GM23248 (cell line): ENCODE measurements around the gene XYLB. TPM values are rescaled to one million over a fixed set of nuclear protein-coding genes. Genes with fewer than 3 reads are reported as not detected.

Experiments
- DNase-seq: peaks from one replicate; pipeline ENCODE4 v3.0.0-alpha.2; 2015
- H2AFZ ChIP-seq: fragments of 200-600 bp; sonication (generic); 2 replicates; pipeline ENCODE4 v1.6.1; 2016; ENCODE audit warnings: antibody characterized with exemption
- H3F3A ChIP-seq: fragments of 200-600 bp; sonication (generic); 2 replicates; pipeline ENCODE4 v1.6.1; 2016; ENCODE audit warnings: mild to moderate bottlenecking, antibody characterized with exemption, mixed run types; ENCODE audit not compliant: insufficient read depth
- H3K27ac ChIP-seq: fragments of 200-600 bp; sonication (generic); 2 replicates; pipeline ENCODE4 v1.5.1; 2016; ENCODE audit warnings: mild to moderate bottlenecking
- H3K27me3 ChIP-seq: fragments of 200-600 bp; sonication (generic); replicated peaks from 2 replicates; pipeline ENCODE4 v1.6.1; 2016; ENCODE audit warnings: mild to moderate bottlenecking; ENCODE audit not compliant: insufficient read depth
- H3K36me3 ChIP-seq: fragments of 200-600 bp; sonication (generic); 2 replicates; pipeline ENCODE4 v1.6.1; 2016; ENCODE audit warnings: low read depth, mild to moderate bottlenecking
- H3K4me1 ChIP-seq: fragments of 200-600 bp; sonication (generic); 2 replicates; pipeline ENCODE4 v1.6.1; 2016; ENCODE audit warnings: mild to moderate bottlenecking; ENCODE audit not compliant: insufficient read depth
- H3K4me2 ChIP-seq: fragments of 200-600 bp; sonication (generic); one replicate; pipeline ENCODE4 v1.6.1; 2016; ENCODE audit warnings: mild to moderate bottlenecking; ENCODE audit not compliant: unreplicated experiment
- H3K4me3 ChIP-seq: fragments of 200-600 bp; sonication (generic); 2 replicates; pipeline ENCODE4 v1.5.1; 2016; ENCODE audit warnings: mild to moderate bottlenecking
- H3K79me2 ChIP-seq: fragments of 200-600 bp; sonication (generic); 2 replicates; pipeline ENCODE4 v1.6.1; 2016; ENCODE audit warnings: mild to moderate bottlenecking; ENCODE audit not compliant: insufficient read depth
- H3K9ac ChIP-seq: fragments of 200-600 bp; sonication (generic); 2 replicates; pipeline ENCODE4 v1.6.1; 2016; ENCODE audit warnings: mild to moderate bottlenecking
- H3K9me2 ChIP-seq: fragments of 200-600 bp; sonication (generic); 2 replicates; pipeline ENCODE4 v1.6.1; 2016; ENCODE audit warnings: mixed run types, mild to moderate bottlenecking, moderate library complexity; ENCODE audit not compliant: insufficient read depth
- H3K9me3 ChIP-seq: fragments of 200-600 bp; sonication (generic); one replicate; pipeline ENCODE4 v1.6.1; 2017; ENCODE audit warnings: low read depth
- H4K20me1 ChIP-seq: fragments of 200-600 bp; sonication (generic); 2 replicates; pipeline ENCODE4 v1.6.0; 2016; ENCODE audit not compliant: insufficient read depth
- EZH2 ChIP-seq: fragments of 200-600 bp; sonication (generic); IDR thresholded peaks from 2 replicates; pipeline ENCODE4 v1.6.1; 2018; ENCODE audit warnings: antibody characterized with exemption, mild to moderate bottlenecking; ENCODE audit not compliant: insufficient read depth, poor library complexity, severe bottlenecking
- EZH2phosphoT487 ChIP-seq: fragments of 200-600 bp; sonication (generic); IDR thresholded peaks from 2 replicates; pipeline ENCODE4 v1.6.1; 2018; ENCODE audit warnings: antibody characterized with exemption, moderate library complexity, mild to moderate bottlenecking, low read depth; ENCODE audit not compliant: insufficient read depth
- WGBS, 2 experiments: methylation state at CpG; one replicate each; pipeline ENCODE4 v1.1.6; 2015 to 2017; ENCODE audit warnings: low lambda C conversion rate in 2 of 2, low coverage in 1 of 2; ENCODE audit errors: missing lambda C conversion rate in 2 of 2; 5-methylcytosine and 5-hydroxymethylcytosine counted together
- in situ Hi-C: fragments of 300-500 bp; cut with MboI; formaldehyde crosslinking; loops from 2 replicates; pipeline ENCODE4 v1.15.0; 2020
- polyA plus RNA-seq: library from polyadenylated mRNA; unstranded; fragments of >200 nt; fragmentation: Nextera tagmentation; extraction: Ambion mirVana; gene quantifications from 2 replicates; pipeline ENCODE4 v1.2.1, GENCODE V29; 2016
- total RNA-seq: library from RNA; depleted of rRNA; stranded (reverse); fragments of >200 nt; shearing (Covaris generic); gene quantifications from 2 replicates; pipeline ENCODE4 v1.2.3, GENCODE V29; 2014

XYLB gene
- total and polyA plus RNA-seq, 2 experiments from 2014 or later: 4.1 to 5.4 TPM

DNA sequence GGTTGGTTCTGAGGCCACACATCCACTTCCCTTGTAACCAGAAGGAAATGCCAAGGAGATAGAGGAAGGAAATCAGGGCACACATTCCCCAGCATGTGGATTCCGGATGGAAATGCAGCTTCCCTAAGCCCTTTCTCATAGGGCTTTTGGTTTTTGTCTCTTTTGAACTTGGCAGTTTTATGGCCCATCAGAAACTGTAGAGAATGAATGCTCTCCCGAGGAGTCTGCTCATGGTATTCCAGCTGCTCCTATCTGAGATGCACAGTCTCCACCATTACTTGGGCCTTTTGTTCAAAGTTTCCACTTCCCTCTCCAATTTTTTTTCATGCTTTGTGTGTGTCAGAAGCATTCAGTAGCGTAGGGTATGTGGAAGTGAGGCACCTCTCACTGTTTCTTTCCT is 21.2 kb downstream of the XYLB start:
- TF ChIP-seq EZH2phosphoT487 (no peak), EZH2 (no peak)
- H3K36me3 ChIP-seq: no peaks in the 10 kb centered on the region
- H4K20me1 ChIP-seq: no peaks in the 10 kb centered on the region
- no peak overlapping the region for H2AFZ ChIP-seq
- no peaks in the 10 kb centered on the region for H3K27me3 ChIP-seq
- H3K9ac ChIP-seq: no peak overlapping the region
- no peak overlapping the region for H3K4me2 ChIP-seq
- no peak overlapping the region for H3K4me3 ChIP-seq
- no peaks in the 10 kb centered on the region for H3K4me1 ChIP-seq
- no peaks in the 10 kb centered on the region for H3K9me3 ChIP-seq
- no peaks in the 10 kb centered on the region for H3F3A ChIP-seq
- no peaks in the 10 kb centered on the region for H3K9me2 ChIP-seq
- 72 to 73% methylated on average over 3 of the region's 3 CpGs for WGBS, 2 experiments
- in situ Hi-C loops: no loop called here
- no peak for DNase-seq
- H3K27ac ChIP-seq: no peak overlapping the region
- no peaks in the 10 kb centered on the region for H3K79me2 ChIP-seq

DNA sequence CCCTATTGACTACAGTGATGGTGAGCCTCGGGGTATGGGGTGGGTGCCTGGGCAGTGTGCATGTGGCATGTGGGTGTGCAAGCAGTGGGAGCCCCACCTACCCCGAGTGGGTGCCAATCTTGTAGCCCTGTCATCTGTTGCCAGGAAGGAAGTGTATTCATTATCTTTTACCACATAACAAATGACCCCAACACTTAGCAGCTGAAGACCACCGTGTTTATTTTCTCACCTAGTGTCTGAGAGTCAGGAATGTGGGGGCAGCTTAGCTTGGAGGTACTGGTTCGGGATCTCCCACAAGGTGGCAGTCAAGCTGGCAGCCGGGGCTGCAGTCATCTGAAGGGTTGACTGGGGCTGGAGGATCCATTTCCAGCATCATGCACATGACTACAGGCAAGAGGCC is 21.7 kb downstream of the XYLB start:
- in situ Hi-C loops: no loop called here
- Histone ChIP-seq H3K4me2 (no peak overlapping the region), H3K4me3 (no peak overlapping the region), H3K4me1 (no peaks in the 10 kb centered on the region), H3F3A (no peaks in the 10 kb centered on the region), H3K9ac (no peak overlapping the region), H3K36me3 (no peaks in the 10 kb centered on the region), H3K27ac (no peak overlapping the region), H4K20me1 (no peaks in the 10 kb centered on the region), H2AFZ (no peak overlapping the region), H3K79me2 (no peaks in the 10 kb centered on the region), H3K27me3 (no peaks in the 10 kb centered on the region), H3K9me3 (no peaks in the 10 kb centered on the region), H3K9me2 (no peaks in the 10 kb centered on the region)
- TF ChIP-seq EZH2phosphoT487: no peak
- no peak for TF ChIP-seq EZH2
- 80 to 89% methylated on average over 5 of the region's 5 CpGs for WGBS, 2 experiments
- no peak for DNase-seq

DNA sequence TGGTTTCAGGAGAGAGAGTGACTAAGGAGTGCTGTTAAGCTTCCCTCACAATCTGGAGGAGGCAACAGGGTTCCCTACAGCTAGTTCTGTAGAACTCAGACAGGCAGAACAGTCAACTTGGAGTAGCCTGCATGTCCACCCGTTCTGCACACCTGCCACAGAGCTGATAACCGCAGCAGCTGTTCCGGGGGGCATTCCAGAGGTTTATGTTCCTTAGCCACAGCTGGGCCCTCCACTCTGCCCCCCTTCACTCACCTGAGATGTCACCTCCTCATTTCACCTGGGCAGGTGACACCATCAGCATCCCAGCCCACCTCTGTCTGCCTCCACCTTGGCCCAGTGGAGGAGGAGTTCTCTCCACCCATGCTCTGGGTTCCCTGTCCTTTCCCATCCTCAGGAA is 22.6 kb downstream of the XYLB start:
- Histone ChIP-seq H3K4me2 (no peak overlapping the region), H3K9ac (no peak overlapping the region), H3F3A (no peaks in the 10 kb centered on the region), H3K9me3 (no peaks in the 10 kb centered on the region), H4K20me1 (no peaks in the 10 kb centered on the region), H3K36me3 (no peaks in the 10 kb centered on the region), H3K9me2 (no peaks in the 10 kb centered on the region), H2AFZ (no peak overlapping the region), H3K27ac (no peak overlapping the region), H3K4me3 (no peak overlapping the region), H3K79me2 (no peaks in the 10 kb centered on the region), H3K4me1 (no peaks in the 10 kb centered on the region), H3K27me3 (no peaks in the 10 kb centered on the region)
- TF ChIP-seq EZH2 (no peak), EZH2phosphoT487 (no peak)
- in situ Hi-C loops: no loop called here
- DNase-seq: no peak
- 96 to 100% methylated on average over 3 of the region's 3 CpGs for WGBS, 2 experiments

DNA sequence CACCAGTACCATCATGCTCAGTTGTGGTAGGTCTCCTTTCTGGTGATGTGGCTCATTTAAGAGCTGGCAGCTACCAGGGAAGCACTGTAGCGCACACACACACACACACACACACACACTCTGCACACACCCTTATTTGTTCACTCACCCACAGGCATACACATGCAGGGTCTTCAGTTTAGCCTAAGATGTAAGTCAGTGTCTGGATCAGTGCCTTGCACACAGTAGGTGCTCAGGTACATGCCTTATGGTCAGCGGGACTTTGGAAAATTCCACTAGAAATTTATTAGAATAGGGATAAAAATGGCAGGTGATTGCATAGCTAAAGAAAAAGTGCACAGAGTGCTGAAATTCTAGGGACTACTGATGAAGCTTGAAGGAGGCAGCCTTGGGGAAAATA is 23.6 kb downstream of the XYLB start:
- Histone ChIP-seq H3K79me2 (no peaks in the 10 kb centered on the region), H3F3A (no peaks in the 10 kb centered on the region), H3K4me1 (no peaks in the 10 kb centered on the region), H3K4me2 (no peak overlapping the region), H3K9ac (no peak overlapping the region), H3K27ac (no peak overlapping the region), H2AFZ (no peak overlapping the region), H4K20me1 (no peaks in the 10 kb centered on the region), H3K36me3 (no peaks in the 10 kb centered on the region), H3K9me3 (no peaks in the 10 kb centered on the region), H3K27me3 (no peaks in the 10 kb centered on the region), H3K9me2 (no peaks in the 10 kb centered on the region), H3K4me3 (no peak overlapping the region)
- 72 to 80% methylated on average over 2 of the region's 2 CpGs for WGBS, 2 experiments
- in situ Hi-C loops: no loop called here
- TF ChIP-seq EZH2: no peak
- no peak for TF ChIP-seq EZH2phosphoT487
- DNase-seq: no peak

DNA sequence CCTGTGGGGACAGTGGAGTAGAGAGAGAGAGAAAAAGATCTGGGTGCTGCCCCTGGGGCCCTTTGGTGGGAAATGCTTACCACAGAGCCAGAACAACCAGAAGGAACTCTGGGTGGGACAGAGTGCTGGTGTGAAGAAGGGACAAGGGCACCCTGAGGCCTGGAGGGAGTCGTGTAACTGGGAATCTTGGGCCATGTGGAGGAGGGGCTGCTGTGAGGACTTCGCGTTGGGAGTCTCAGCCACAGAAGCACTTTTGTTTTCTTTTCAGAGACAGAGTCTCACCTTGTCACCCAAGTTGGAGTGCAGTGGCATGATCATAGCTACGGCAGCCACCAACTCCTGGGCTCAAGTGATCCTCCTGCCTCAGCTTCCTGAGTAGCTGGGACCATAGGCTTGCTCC is 24.3 kb downstream of the XYLB start:
- H3K4me3 ChIP-seq: no peak overlapping the region
- WGBS, 2 experiments: 75 to 98% methylated on average over 3 to 4 of the region's 4 CpGs
- H3K4me2 ChIP-seq: no peak overlapping the region
- no peaks in the 10 kb centered on the region for H3K79me2 ChIP-seq
- no peaks in the 10 kb centered on the region for H3K9me3 ChIP-seq
- in situ Hi-C loops: no loop called here
- no peak for DNase-seq
- no peaks in the 10 kb centered on the region for H3F3A ChIP-seq
- no peaks in the 10 kb centered on the region for H3K4me1 ChIP-seq
- H3K9ac ChIP-seq: no peak overlapping the region
- H3K9me2 ChIP-seq: no peaks in the 10 kb centered on the region
- H4K20me1 ChIP-seq: no peaks in the 10 kb centered on the region
- H3K27me3 ChIP-seq: no peaks in the 10 kb centered on the region
- TF ChIP-seq EZH2phosphoT487 (no peak), EZH2 (no peak)
- H3K36me3 ChIP-seq: no peaks in the 10 kb centered on the region
- H2AFZ ChIP-seq: no peak overlapping the region
- H3K27ac ChIP-seq: no peak overlapping the region
